HG03025 (cell line): Measurements from ENCODE around the gene CCSAP.
"Not testable (repeated sequence)": the region's sequence is repeated elsewhere in the genome, so short reads cannot be mapped to it uniquely, and the experiment has no call there.

Source experiments
- ATAC-seq: cut with Tn5 transposase; IDR thresholded peaks from one replicate; pipeline ENCODE4 v1.9.1; 2021; ENCODE audit warnings: mild to moderate bottlenecking, moderate library complexity; ENCODE audit not compliant: unreplicated experiment, low FRiP score

CCSAP gene, protein sequence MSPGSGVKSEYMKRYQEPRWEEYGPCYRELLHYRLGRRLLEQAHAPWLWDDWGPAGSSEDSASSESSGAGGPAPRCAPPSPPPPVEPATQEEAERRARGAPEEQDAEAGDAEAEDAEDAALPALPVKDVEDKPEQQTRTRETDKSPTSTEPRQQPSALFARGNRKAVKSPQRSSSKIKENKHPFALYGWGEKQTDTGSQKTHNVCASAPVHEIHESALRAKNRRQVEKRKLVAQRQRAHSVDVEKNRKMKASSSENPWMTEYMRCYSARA

DNA sequence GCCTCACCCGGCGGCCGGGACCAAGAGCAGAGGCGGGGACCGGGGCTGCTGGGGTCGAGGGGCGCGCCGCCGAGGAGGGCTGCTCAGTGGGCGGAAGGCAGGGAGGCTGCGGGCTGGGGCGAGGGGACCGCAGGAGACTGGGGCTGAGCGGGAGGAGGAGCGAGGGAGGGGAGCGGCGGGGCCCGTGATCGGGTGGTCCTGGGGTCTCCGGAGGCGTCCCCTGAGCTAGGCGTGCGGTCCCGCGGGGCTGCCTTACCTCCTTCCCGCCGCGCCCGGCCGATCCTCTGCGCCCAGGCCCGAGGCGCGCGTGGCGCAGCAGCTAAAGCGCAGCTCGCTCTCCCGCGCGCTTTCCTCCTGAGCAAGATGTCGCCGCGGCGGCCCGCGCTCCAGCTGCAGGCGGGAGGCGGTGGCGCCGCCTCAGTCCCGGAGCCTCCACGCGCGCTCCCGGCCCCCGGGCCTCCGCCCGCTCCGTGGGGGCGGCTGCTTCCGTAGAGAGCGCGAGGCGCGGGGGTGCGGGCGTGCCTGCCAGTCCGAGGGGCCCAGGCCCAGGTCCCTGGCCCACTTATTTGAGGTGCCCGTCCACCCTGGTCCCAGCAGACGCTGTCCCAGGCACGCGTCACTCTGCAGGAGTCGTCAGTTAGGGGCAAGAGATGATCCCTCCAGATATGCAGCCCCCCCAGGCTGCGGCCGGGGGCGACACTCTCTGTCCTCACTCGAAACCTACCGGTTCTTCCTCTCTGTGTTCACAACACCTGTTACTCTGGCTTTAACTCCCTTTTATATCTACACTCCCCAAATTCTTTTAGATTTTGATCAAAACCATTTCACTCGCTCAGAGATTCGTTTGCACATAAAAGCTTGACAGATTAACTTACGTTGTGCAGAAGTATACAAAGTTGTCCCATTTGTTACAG, at the start of gene CCSAP:
TSS of gene CCSAP (minus strand) at position 392 of the 914 bp plus-strand sequence. CDS start 582 bp downstream, outside the sequence.
- ATAC-seq, result peak; percentile 48

DNA sequence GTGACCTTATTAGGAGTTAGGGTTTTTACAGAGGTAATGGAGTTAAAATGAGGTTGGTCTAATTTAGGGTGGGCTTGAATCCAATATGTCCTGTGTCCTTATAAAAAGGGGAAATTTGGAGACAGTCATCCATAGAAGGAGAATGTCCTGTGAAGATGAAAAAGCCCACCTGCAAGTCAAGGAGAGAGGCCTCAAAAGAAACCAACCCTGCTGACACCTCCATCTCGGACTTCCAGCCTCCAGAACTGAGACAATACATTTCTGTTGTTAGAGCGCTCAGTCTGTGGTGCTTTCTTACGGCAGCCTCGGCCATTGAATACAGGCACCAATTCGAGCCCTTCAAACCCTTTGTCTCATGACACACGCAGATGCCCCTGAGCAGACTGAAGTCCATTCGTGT, 47.3 kb upstream of the CCSAP start:
- ATAC-seq, result no peak

DNA sequence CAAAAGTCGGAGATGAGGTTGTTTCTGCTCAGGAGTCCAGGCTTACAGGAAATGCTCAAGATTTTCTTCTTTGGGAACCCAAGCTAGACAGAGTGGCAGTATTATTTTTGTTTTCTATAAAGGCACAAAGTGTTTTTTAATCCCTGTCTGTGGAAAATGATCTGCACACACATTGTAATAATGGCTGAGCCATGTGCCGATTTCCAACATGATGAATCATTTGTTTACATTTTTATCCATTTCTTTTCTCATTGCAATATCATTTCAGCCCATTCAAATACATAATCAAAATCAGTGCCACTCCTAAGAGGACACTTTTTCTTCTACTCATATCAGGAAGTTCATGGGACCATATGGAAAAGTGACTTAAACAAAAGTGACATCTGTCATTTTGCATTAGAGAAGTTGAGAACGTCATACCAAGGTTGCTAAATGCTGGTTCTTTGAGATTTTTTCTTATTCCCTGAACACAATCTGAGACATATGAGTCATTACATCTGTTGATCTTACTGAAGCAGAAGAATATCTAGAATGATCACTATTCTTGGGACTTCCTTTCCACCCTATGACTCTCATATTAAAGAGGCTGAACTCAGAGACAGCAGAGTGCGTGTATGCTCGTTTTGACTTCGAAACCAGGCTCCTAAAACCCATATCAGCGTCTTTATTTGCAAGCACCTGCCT, 46.2 kb upstream of the CCSAP start:
- no peak for ATAC-seq

DNA sequence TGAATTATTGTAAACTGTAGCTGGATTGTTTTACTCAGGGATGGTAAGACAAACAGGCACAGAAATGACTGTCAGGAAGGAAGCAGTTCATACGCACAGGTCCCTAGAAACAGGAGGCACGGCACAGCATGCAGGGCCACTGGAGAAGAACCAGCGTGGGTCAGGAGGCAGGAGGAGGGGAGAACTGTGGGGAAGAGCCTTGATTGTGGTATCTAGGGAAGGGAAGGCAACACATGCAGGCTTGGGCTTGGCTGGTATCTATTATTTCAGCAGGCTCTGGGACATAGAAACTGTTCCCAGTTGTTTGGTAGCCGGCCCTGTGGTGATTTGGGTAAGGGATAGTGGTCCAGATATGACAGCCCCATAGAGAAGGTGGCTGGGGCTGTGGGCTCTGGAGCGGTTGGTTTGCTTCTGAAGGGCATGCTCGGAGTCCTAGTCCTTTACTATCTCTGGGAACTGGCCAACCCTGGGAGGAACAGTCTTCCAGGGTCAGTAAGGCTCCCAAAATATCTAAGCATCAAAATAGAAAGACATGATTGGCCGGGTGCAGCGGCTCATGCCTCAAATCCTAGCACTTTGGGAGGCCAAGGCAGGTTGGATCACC, 43.1 kb upstream of the CCSAP start:
- ATAC-seq, result no peak

DNA sequence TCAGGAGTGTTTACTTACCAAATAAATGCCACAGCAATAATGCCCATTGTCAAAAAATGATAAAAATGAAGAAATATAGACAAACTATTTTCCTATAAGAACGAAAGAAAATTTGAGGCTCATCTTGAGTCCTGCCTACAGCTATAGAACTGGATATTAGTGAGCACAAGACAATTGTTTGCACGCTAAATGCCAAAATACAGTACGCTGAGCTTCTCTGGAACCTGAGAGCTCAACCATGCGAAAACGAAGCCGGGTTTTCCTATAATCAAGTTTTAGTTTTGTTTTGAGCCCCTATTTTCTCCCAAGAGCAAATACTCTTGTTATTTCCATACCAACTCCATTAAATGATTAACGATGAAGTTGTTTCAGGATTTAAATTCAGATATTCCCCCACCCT, 42.0 kb upstream of the CCSAP start:
- no peak for ATAC-seq

DNA sequence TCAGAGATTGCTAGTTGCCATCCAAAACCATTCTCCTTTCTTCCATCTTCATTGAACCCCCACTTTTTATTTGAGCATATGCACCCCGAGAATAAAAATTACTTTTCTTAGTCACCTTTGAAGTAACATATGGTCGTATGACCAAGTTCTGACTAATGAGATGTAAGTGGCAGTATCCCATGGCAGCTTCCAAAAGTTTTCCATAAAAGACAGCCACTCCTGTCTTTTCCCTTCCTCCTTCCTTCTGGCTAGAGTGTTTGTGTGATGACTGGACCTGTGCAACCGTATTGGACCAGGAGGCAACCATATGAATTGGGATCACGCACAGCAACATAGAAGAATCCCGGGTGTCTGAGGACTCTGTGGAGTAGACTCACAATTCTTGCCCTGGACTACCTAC, 41.1 kb upstream of the CCSAP start:
- ATAC-seq, result no peak

DNA sequence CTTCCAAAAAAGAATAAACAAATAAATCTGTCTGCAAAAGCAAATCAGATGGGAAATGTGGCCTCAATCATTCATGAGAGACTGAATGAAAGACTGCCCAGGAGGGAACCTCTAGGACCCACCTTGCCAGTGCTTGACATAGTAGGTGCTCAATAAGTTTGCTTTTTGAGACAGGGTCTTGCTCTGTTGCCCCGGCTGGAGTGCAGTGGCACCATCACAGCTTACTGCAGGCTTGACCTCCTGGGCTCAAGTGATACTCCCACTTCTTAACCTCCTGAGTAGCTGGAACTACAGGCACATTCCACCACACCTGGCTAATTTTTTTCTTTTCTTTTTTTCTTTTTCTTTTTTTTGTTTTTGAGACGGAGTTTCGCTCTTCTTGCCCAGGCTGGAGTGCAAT, 40.3 kb upstream of the CCSAP start:
- ATAC-seq, result no peak

DNA sequence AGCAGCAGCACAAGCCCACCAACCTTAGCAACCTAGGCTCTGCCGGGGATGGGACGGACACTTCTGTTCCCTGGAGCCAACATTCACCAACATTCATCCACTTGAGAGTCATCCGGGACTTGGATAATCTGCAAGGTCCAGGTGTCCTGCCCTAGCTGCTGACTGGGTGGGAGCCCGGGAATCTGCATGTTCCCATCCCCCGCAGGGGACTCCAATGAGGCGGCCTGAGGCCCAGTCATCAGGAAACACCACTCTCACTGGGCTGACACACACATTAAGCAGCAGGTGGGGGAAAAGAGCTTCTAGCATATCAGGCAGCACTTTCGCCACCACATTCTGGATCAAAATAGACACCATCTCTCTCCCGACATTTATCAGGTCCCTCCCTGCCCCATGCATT, 38.4 kb upstream of the CCSAP start:
- ATAC-seq, result no peak

DNA sequence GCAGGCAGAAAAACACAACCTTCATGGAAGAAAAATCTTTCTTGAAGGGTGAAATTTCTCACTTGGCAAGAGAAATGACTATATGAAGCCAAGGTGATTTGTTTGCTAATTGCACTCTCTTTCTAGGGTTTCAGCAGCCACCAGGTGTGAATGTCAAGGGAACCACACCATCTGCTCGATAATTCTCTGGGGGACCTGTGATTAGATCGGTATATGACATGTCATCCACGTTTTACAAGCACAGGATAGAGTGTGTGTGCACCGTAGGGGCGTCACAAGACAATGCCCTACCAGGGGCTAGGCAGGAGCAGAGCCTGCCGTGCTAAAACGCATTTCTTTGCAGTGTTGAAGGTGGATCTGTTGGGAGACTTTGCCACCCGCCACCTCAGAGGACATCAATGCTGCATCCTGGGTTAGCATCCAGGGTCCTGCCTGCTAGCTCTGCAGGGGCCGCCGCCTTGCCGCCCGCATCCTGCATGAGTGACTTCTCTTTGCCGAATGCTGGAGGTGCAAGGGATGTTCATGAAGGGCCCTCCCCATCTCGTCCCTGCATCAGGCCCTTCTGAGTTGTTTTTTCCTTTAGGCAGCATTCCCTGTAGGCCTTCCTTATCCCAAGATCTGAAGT, 37.8 kb upstream of the CCSAP start:
- no peak for ATAC-seq

DNA sequence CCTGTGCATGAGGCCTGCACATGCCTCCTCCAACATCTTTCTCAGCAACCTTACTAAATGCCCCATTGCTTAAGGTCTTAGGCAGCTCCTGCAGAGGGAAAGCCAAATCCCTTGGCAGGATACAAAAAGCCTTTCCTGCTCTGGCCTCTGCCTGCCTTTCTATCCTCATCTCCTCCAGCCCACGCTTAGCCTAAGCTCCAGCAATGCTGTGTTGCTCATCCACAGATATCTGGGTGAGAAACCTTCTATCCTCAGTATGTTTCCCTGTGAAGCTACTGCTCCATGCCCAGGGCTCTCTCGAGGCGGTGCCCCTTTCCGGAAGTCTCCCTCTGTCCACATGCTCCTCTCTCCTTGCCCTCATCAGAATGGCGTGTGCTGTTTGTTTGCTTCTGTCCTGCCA, 37.0 kb upstream of the CCSAP start:
- ATAC-seq, result no peak

DNA sequence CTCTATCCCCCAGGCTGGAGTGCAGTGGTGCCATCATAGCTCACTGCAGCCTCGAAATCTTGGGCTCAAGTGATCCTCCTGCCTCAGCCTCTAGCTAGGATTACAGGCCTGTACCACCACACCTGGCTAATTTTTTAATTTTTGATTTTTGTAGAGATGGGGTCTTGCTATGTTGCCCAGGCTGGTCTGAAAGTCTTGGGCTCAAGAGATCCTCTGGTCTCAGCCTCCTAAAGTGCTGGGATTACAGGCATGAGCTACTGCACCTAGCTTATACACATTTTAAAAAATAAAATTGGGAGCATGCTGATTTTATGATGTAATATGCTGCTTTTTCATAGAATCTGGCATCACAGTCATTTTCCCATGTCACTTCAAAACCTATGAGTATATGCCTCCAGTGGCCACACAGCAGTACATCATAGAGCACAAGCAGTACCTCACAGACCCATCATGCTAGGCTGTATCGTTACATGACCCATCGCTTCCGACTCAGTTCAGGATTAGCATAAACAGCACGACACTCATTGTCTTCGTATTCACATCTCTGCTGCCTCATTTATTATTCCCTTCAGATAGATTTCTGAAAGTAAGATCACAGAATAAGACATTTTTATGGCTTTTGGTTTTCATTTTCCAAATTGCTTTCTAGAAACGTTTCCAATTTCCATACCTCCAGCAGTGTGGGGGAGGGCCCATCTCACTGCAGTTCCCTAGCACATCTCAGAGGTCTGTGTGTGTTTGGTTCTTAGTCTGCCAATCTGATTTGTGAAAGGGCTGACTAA, 35.9 kb upstream of the CCSAP start:
- no peak for ATAC-seq

DNA sequence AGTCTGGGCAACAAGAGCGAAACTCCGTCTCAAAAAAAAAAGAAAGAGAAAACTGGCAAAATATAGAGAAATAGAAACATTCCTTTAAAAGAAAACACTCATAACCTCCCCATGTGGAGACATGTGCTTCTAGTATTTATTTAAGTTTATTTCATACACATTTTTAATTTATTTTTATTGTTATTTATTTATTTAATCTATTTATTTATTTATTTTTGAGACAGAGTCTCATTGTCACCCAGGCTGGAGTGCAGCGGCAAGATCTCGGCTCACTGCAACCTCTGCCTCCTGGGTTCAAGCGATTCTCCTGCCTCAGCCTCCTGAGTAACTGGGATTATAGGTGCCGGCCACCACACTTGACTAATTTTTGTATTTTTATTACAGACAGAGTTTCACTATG, 35.2 kb upstream of the CCSAP start:
- ATAC-seq, result not testable (repeated sequence)

DNA sequence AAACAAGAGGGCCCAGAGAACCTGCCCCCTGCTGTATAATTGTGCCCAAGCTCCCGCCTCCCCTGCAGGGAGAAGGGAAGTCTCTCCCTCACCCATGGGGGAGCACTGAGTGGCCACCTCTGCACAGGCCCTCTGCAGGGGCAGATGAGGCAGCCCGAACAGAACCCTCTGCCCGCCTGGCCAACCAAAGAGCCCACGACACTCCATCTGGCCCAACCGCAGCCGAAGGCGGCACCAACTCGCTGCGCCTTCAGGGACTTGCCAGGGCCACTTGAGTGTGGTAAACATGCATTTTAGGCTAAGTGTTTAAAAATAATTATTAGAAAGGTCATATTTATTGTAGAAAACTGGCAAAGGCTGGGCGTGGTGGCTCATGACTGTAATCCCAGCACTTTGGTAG, 34.6 kb upstream of the CCSAP start:
- ATAC-seq, result no peak

DNA sequence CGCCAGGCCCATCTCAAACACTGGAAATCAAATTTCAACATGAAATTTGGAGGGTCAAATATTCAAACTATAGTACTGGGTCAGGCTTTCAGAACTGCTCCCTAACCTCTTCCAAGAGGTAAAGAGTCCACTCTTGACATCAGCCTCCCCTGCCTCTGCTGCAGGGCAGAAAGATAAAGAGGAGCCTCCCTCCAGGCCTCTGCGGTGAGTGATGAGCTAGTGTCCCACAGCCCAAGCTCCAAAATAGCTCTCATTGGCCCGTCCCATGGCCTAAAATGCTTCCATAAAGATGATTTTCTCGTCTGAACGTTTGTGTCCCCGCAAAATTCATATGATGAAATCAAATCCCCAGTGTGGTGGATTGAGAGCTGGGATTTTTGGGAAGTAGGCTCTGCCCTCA, 33.7 kb upstream of the CCSAP start:
- ATAC-seq, result no peak

DNA sequence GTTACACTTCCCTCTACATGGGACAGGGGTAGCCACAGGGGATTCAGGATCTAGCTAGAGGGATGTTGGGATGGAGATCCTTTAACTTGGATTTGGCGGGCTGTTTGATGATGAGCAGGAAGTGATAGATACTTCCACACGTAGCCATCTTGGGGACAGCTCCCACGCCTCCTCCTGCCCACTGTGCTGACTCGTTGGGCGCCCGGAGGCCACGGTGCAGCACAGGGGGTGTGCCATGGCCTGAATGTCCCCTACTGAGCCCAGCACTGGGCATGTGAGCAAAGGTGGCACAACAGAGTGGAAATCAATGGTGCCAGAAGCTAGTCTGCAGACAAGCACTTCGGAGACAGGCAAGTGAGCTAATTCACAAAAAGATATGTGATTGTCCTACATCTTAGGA, 31.6 kb upstream of the CCSAP start:
- ATAC-seq, result no peak

DNA sequence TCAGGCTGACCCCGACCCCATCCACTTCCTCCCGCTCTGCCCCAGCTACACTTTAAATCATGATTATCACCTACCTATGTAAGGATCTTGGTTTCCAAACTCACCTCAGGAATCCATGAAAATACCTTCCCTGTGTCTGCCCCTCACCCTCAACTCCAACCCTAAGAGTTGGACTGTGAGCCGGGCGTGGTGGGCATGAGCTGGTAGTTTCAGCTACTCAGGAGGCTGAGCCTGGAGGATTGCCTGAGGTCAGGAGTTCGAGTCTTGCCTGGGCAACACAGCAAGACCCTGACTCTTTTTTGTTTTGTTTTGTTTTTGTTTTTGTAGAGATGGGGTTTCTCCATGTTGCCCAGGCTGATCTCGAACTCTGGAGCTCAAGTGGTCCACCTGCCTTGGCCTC, 30.5 kb upstream of the CCSAP start:
- ATAC-seq, result no peak

DNA sequence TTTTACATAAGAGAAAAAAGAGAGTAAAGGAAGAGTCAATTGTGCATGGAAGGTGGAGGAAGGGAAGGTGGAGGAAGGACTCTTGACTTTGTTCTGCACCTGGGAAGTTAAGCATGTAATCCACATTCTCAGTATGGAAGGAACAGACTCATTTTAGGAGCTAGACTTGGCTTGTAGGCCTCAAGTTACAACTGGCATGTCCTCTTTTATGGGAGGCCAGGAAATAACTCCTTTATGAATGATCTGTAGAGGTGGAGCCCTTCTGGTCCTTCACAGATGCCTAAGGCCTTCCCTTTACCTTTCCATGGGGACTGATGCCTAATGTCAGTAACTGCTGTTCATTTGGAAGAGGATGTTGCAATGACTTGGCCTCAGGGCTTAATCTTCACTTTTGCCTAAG, 29.4 kb upstream of the CCSAP start:
- ATAC-seq, result no peak

DNA sequence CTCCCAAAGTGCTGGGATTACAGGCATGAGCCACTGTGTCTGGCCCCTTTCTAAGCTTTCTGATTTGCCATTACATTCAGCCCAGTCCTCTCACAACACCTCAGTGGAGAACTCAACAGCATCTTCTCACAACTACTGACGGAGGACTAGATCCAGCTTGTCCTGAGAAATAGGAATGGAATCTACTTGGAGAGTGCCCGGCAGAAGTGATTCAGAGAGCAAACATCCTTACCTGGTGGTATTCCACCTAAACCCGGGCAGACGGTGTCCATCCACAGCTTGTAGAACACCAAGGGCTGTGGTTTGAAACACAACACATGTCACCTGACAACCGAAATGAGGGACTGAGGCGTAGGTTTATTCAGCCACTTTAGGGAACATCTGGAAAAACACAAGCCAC, 28.8 kb upstream of the CCSAP start:
- no peak for ATAC-seq

DNA sequence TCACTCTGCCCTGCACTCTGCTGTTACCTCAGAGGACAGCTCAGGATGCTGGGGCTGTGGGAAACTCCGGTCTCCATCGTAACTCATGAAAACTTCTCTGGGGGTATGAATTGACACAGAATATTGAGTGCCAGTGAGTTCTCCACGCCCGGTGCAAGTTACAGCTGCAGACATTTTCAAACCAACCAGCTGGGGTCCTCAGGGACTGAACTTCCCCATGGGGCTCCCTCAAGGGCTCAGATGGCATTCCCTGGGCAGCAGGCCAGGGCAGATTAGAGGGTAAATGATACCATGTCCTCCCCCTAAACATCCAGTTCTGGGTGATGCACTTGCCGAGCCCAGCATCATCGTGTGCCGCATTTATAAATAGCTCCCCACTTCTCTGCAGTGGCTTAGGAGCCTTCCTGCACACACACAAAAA, 27.8 kb upstream of the CCSAP start:
- no peak for ATAC-seq

DNA sequence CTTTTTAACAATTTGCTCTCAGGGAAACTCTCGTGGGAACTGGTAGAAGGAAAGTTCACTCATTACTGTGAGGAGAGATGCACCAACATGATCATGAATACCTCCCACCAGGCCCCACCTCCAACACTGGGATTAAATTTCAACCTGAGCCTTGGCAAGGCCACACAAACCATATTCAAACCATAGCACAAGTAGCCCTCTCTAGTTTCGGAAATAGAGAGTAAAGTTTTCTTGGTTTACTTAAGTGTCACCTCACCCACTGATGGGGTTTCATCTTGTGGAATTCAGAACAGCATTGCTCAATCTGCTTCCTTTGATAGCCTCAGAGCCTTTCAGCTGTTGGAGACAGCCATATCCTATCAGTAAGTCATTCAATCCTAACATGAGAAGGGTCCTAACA, 25.5 kb upstream of the CCSAP start:
- peak; percentile 51 for ATAC-seq
